ENCODE results near the gene HDC.

The HDC gene

GRCh38 chr15:50225057-50225456 lies 40.5 kb downstream of the HDC start:
- DNase-seq (ENCODE audit: low read depth in 2 of 2), result no peak

- no peak for DNase-seq (ENCODE audit: low read depth in 2 of 2)
Measured at GRCh38 chr15:50224606-50225005, 40.9 kb downstream of the HDC start.

GRCh38 chr15:50222181-50222580 lies 43.3 kb downstream of the HDC start:
- no peak for DNase-seq (ENCODE audit: low read depth in 2 of 2)

GRCh38 chr15:50219820-50220219 lies 45.7 kb downstream of the HDC start:
- no peak for DNase-seq (ENCODE audit: low read depth in 2 of 2)

- DNase-seq (ENCODE audit: low read depth in 2 of 2), result no peak
Measured at GRCh38 chr15:50218691-50219090, 46.8 kb downstream of the HDC start.

- no peak for DNase-seq (ENCODE audit: low read depth in 2 of 2)
Measured at GRCh38 chr15:50218291-50218690, 47.2 kb downstream of the HDC start.

GRCh38 chr15:50210462-50211157 lies 54.9 kb downstream of the HDC start:
- DNase-seq (ENCODE audit: low read depth in 2 of 2), result no peak

GRCh38 chr15:50209809-50210208 lies 55.7 kb downstream of the HDC start:
- no peak for DNase-seq (ENCODE audit: low read depth in 2 of 2)

- no peak for DNase-seq (ENCODE audit: low read depth in 2 of 2)
Measured at GRCh38 chr15:50206020-50206419, 59.5 kb downstream of the HDC start.

GRCh38 chr15:50202003-50202402 lies 63.5 kb downstream of the HDC start:
- DNase-seq (ENCODE audit: low read depth in 2 of 2), result no peak

- DNase-seq (ENCODE audit: low read depth in 2 of 2), result no peak
Measured at GRCh38 chr15:50192926-50193620, 72.5 kb downstream of the HDC start.

GRCh38 chr15:50192164-50192563 lies 73.4 kb downstream of the HDC start:
- DNase-seq (ENCODE audit: low read depth in 2 of 2), result no peak

Data from stimulated activated CD8-positive, alpha-beta memory T cell treated with anti-CD3 and anti-CD28 coated beads, Interleukin-2, amount 100 ng/mL, for 48 hours (primary cell).